ENCODE data around the gene PRMT9. TPM values are rescaled to one million over a fixed set of nuclear protein-coding genes. Genes with fewer than 3 reads are reported as not detected.

PRMT9 gene
- total RNA-seq, 4 donors from 2014 or later: 22.9 to 28.3 (median 26.2) TPM

GRCh38 chr4:147727476-147728028, 43.6 kb upstream of the PRMT9 start:
- DNase-seq: no peak
- H3K36me3 ChIP-seq: no peaks in the 10 kb centered on the region
- H3K4me1 ChIP-seq: no peaks in the 10 kb centered on the region
- intact Hi-C loops (cut with DNase I): no loop called here
- 88 to 94% methylated on average over 2 of the region's 2 CpGs for WGBS, 2 donors
- no peaks in the 10 kb centered on the region for H3K9me3 ChIP-seq
- TF ChIP-seq CTCF (IDR thresholded peaks at IDR 0.05): no peak
- no peak for TF ChIP-seq POLR2A (IDR thresholded peaks at IDR 0.05)
- H3K27ac ChIP-seq: no peak overlapping the region
- no peaks in the 10 kb centered on the region for H3K27me3 ChIP-seq
- H3K4me3 ChIP-seq (replicated peaks in 1 of 3): no peak overlapping the region

- H3K36me3 ChIP-seq: no peaks in the 10 kb centered on the region
- no peaks in the 10 kb centered on the region for H3K4me1 ChIP-seq
- no peak overlapping the region for H3K4me3 ChIP-seq (replicated peaks in 1 of 3)
- 88 to 96% methylated on average over 4 of the region's 4 CpGs for WGBS, 2 donors
- no peak for DNase-seq
- H3K9me3 ChIP-seq: no peaks in the 10 kb centered on the region
- no peak for TF ChIP-seq POLR2A (IDR thresholded peaks at IDR 0.05)
- no peak overlapping the region for H3K27ac ChIP-seq
- H3K27me3 ChIP-seq: no peaks in the 10 kb centered on the region
- intact Hi-C loops (cut with DNase I): no loop called here
These were observed 41.7 kb upstream of the PRMT9 start for GRCh38 chr4:147725673-147726072.

GRCh38 chr4:147724468-147725201, 40.7 kb upstream of the PRMT9 start:
- Histone ChIP-seq H3K9me3 (no peaks in the 10 kb centered on the region), H3K36me3 (no peaks in the 10 kb centered on the region), H3K27me3 (no peaks in the 10 kb centered on the region), H3K4me1 (no peaks in the 10 kb centered on the region), H3K27ac (no peak overlapping the region), H3K4me3 (replicated peaks in 1 of 3) (no peak overlapping the region)
- intact Hi-C loops (cut with DNase I): no loop called here
- 68 to 71% methylated on average over 13 of the region's 13 CpGs for WGBS, 2 donors
- no peak for DNase-seq
- TF ChIP-seq CTCF (IDR thresholded peaks at IDR 0.05) (no peak), POLR2A (IDR thresholded peaks at IDR 0.05) (no peak)

DNA sequence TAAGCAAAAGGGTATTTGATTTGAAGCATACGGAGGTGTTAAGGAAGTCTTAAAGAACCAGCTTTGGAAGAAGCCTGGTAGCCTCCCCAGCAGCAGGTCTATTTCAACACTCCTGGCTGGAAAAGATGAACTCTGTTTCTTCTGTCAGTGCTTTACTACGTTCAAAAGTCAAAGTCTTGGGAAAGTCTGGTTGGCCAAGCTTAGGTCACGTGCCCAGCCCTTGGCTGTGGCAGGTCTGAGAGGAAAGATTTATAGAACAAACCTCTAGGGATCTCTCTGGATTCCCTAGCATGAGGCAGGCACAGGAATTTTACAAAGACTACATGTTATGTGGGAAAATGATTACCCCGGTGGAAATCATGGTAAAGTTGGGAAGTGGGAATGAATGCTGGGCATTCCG, 39.4 kb upstream of the PRMT9 start:
- DNase-seq: no peak
- H3K27me3 ChIP-seq: no peaks in the 10 kb centered on the region
- no peaks in the 10 kb centered on the region for H3K9me3 ChIP-seq
- WGBS, 2 donors: 66 to 72% methylated on average over 5 of the region's 5 CpGs
- TF ChIP-seq POLR2A (IDR thresholded peaks at IDR 0.05): no peak
- no peak for TF ChIP-seq CTCF (IDR thresholded peaks at IDR 0.05)
- H3K4me3 ChIP-seq (replicated peaks in 1 of 3): no peak overlapping the region
- intact Hi-C loops (cut with DNase I): no loop called here
- no peaks in the 10 kb centered on the region for H3K36me3 ChIP-seq
- no peaks in the 10 kb centered on the region for H3K4me1 ChIP-seq
- no peak overlapping the region for H3K27ac ChIP-seq

GRCh38 chr4:147717878-147718277, 33.9 kb upstream of the PRMT9 start:
- Histone ChIP-seq H3K4me3 (replicated peaks in 1 of 3) (no peak overlapping the region), H3K4me1 (no peaks in the 10 kb centered on the region), H3K27ac (no peak overlapping the region), H3K27me3 (no peaks in the 10 kb centered on the region), H3K36me3 (no peaks in the 10 kb centered on the region), H3K9me3 (no peaks in the 10 kb centered on the region)
- no peak for DNase-seq
- TF ChIP-seq POLR2A (IDR thresholded peaks at IDR 0.05): no peak
- no peak for TF ChIP-seq CTCF (IDR thresholded peaks at IDR 0.05)
- WGBS, 2 donors: 80 to 88% methylated on average over 1 of the region's 1 CpG
- intact Hi-C loops (cut with DNase I): no loop called here
